ENCODE results near the gene SETD3.

Gene SETD3

DNA sequence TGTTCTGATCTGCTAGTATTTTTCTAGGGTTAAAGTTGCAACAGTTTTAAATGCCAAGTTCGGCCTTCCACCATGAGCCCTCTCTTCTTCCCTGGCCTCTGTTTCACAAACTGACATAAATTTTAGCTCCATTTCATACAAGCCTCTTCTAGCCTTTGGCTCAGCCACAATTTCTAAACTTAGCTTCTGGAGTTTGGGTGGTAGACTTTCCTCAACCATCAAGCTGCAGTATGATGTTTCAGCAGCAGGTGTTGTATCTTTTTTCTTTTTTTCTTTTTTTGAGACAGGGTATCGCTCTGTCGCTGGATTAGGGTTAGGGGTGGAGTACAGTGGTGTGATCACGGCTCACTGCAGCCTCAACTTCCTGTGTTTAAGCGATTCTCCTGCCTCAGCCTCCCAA is 29.4 kb downstream of the SETD3 start:
- no peak for DNase-seq

DNA sequence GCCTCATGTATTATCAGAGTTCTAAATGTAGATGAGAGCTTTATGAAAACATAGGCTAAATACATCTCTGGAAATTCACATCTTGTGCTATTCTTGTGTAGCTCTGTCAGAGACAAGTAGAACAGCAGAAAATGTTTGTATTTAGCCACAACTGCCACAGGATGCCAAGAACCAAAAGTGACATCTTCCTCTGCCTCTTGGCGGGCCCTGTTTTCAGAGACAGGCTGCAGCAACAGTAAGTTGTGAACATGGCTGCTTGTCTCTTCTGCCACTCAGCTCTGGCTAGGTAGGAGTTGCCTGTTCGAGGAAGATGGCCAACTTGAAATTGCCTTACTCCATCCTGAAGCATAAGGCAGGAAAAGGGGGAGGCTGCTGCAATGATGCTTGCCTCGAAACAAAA is 30.4 kb downstream of the SETD3 start:
- DNase-seq, result no peak

DNA sequence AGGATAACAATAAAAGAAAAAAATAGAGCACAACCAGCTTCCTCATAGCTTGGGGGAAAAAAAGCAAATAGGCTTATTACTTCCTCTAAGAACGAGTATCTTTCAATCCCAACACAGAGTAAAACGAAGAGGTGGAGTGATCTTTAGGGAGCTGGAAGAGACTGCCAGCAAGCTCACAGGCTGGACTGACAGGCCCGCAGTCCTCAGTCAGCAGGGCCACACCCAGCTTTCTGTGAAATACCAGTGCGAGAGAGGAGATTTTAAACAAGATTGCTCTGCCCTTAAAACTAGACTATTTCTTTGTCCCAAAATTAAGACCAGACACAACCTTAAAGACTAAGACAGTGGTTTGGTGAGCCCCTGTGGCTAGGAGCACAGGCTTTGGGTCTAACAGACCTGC is 32.9 kb downstream of the SETD3 start:
- no peak for DNase-seq

DNA sequence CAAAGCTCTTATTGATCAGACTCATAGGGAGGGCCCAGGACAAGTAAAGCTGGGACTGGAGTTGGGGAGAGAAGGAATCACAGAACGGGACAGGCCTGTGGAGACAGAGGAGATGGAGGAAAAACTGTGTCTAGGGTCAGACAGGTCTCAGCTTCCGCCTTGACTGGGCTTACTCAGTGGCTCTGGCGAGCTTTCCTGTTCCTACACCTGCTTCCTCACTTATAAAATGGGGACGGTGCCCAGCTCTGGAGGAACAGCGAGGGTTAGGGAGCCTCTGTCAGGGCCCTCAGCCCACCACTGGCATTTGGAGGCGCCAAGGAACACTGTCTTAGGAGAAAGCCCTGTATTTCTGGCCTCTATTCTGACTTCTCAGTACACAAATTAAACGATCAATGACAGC is 34.7 kb downstream of the SETD3 start:
- DNase-seq, result no peak

DNA sequence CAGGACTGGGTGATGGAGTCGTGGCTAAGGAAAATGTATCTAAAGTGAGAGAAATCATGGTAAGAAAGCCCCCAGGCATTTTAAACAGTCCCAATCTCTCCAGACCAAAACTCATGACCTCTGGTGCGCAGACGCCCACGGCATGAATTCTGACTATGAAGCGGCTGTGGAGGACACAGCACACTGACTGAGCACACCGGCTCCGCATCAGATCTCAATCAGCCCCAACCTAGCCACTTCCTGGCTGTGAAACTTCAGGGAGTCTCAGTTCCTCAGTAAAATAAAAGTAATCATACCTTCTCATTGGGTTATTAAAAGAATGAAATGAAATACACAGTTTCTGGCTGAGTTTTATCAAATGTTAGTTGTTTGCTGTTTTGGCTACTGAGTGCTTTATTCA is 38.7 kb downstream of the SETD3 start:
- DNase-seq, result no peak

DNA sequence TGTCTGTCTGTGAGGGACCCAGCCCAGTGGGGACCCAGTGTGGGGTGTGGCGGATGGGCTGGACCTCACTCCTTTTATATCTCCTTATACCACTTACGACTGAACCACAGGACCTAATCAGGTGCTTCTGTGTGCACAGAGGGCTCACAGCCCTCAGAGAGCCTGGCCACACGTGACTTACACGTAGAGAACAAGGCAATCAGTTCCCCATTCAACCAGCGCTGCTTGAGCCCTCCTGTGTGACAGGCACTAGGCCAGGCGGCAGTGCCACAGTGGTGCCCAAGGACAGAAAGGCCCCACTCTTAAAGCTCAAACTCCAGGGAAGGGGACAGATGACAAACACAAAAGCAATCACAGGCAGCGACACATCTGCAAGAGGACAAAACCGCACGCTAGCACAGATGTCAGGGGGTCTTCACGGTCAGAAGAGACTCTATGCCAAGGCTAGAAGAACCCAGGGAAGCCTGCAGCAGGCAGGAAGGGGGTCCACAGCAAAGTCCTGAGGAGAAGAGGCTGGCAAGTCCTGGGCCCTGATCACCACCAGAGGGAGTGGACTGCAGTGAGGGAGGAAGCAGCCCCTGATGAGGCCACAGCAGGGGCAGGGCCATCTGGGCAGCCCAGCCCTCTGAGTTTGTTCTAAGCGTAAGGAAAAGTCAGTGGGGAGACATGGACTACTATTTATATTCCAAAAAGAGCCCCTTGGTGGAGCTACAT is 39.3 kb downstream of the SETD3 start:
- no peak for DNase-seq

DNA sequence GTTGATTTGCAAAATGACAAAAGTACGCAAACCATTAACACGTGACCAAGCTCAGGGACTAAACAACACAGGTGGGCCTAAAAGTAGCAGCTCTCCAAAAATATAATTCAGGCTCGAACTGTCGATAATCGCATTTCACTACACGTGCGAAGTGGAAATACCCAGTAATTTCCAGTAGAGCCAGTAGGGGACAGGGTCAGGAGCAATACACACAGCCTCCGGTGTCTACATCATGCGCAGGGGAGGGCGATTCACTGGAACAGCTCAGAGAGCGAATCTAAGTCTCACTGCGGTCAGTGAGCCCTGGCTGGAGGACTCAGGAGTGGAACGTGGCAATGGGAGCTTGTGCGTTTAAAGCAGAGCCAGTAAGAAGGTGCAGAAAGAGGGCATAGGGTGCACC is 40.4 kb downstream of the SETD3 start:
- DNase-seq, result no peak

DNA sequence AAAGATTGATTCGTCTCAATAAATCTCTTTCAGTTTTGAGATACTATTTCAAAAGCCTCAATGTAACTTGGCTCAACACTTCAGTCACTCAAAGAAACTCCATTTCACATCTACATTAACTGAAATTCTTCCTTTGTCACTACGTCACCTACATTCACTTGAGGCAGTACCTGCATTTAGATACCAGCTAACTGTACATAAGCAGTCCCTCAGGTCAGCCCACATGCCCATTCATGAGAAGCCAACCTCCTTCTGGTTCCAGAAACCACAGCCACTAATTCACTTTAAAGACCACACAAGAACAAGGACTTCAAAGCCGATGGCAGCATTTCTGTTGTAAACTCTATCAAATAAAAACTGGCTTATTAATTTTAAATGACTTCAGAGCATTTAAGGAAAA is 43.0 kb downstream of the SETD3 start:
- no peak for DNase-seq

DNA sequence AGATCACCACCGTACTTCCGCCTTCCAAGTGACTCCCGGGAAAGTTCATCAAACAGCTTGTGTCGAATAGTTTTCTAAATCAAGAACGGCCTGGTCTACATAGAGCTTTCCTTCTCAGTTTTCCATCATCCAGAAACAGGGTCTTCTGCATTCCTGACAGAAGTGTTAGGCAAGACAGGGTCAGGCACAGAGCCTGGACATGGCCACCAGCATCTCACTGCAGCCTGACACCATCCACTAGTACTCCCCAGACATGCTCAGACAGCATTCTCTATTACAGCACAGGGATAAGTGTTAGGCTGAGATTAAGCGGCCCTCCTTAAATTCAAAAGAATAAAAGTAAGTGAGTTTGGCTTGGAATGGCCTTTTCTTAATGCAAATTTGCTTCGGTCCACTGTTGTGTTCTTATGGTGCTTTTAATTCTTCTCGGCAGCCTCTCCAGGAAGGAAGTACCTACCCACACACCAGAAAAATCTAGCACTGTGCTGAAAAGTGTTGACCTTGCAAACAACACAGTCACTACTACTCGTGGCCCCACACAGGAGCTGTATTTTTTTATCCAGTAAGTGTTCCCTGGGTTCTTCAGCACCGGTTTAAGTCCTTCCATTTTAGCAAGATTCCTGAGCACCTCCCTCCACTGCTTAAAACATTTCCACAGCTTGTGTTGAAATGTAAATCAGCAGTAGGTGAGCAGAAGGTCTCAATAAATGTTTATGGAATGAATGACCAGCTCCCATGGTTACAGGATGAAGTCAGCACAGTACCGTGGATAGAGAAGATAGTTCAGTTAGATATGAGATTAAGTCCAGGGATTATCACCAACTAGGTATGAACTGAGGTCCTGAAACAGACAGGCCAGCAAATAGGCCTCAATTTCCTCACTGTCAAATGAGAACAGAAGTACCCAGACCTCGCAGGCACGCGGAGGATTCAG is 44.1 kb downstream of the SETD3 start:
- DNase-seq, result peak; percentile 38

DNA sequence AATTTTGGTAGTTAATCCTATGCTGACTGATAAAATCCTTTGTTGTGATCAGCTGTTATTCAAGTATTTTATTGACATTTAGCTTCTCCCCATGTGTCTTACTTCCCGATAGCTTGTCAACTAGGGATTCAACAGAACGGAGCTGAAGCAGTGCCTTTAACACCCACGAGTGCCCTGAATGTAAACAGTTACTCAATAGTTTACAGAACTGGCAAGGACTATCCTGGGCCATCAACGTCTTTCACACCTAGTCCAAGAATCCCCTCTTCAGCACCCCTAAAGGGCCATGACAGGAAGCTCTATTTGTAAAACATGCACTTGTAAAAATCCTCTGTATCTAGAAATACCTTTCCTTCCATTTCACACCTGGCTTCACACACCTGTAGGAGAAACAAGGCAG is 45.3 kb downstream of the SETD3 start:
- no peak for DNase-seq

DNA sequence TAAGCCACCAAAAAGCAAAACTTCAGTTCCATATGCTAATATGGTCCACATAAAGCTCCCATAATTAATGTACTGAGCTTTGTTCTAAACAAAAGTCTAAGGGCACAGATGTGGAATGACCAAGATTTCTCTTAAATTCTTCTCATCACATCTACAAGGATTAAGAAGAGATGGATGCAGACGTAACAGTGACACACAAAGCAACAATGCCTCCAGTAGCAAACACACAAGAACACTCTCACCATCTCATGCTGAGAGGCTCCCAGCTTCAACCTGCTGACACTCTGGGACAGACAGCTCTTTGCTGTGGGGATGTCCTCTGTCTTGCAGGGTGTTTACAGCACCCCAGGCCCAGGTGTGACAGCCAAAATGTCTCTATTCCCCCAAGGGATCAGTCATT is 48.2 kb downstream of the SETD3 start:
- DNase-seq, result no peak

DNA sequence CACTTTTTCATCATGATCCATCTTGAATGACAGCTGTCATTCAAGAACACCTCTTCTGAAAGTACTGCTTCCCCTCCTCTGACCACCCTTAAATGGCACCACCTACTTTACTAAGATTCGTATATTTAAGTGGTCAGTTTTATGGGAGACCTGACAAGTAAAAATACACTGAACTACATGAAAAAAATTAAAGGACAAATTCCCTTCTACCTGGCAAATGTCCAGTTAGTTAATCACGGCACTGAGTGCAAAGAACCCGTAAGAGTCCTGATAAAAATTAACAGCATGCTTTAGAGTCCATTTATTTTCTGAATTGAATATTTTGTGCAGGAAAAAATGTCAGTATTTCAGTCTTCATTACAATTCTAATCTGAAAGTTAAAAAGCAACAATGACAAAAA is 48.7 kb downstream of the SETD3 start:
- DNase-seq, result no peak

DNA sequence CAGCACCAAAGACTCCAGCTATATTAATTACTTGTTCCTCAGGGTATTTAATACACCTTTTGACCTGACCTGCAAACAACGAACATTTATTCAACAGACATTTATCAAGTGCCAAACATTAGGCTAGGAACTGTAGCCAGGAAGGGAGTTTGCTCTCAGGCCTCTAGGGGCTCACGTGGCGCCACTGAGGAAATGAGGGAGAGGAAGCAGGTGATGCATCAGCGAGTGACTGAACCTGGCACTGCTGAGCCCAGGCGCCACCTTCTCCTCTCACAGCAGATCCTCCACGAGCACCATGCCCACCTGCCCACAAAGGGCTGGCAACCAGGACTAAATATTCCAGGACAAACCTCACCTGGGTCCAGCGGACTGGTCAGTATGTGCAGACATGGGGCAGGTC is 50.2 kb downstream of the SETD3 start:
- peak; percentile 32 for DNase-seq

DNA sequence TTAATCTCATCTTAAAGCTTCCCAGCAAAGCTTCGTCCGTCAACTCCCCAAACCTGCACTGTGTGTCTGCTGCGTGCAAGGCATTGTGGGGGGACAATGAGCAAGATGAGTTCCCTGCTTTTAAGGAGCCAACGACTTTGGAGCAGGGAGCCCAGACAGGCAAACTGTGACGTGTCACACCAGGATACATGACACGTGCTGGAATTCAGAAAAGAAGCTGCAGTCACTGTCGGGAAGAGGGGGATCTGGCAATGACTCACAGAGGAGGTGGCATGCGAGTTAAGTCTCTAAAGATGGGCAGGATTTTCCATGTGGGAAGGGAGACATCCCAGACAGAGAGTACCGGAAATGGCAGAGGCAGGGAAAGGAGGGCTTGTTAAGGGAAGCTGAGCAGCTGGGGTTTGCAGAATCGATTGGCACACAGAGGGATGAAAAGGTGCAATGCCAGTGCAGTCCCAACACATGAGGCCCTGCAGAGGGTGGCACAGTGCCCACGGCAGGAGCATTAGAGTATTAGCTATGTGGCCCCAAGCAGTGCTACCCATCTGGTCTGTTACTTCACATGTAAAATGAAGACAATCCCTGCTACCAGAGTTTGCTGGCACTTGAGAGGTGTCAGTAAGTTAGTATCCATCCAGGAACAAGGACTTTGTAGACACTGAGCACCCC is 52.9 kb downstream of the SETD3 start:
- no peak for DNase-seq

DNA sequence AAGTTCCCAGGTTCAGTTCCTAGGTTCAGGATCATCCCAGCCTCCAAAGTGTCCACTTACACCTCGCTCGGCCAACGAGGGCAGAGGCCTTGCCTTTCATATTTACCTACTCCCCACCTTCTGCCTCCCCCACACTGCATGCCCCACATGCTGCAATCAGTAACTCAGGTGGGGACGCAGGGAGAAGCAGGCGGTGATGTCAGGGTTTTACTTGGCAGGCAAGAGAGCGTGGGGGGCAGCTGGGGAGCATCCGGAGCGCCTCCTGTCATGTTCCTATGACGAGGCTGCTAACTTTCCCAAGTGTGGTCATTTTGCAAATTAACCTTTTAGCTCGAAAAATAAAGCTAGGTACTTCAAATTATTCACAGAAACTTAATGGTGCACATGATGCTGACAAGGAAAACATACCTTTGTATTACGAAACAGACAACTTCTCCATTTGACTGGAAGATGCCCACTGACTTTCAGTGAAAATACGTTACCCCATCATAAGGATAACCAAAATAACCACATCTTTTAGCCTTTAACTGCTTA is 53.8 kb downstream of the SETD3 start:
- no peak for DNase-seq

DNA sequence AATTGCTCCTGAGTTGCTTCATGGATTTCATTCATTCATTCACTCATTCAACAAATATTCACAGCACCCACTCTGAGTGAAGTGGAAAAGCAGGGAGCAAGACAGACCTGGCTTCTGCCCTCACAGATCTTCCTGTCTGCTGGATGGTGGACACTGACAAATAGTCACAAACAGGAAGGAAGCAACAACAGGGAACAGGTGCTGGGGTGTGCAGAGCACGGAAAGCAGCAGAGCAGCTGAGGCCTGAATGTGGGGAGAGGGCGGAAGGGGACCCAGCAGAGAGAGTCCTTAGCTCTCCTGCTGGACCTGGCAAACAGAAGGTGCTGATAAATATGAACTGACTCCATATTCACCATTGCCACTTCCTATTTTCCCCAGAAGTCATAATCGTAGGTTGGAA is 54.4 kb downstream of the SETD3 start:
- no peak for DNase-seq

DNA sequence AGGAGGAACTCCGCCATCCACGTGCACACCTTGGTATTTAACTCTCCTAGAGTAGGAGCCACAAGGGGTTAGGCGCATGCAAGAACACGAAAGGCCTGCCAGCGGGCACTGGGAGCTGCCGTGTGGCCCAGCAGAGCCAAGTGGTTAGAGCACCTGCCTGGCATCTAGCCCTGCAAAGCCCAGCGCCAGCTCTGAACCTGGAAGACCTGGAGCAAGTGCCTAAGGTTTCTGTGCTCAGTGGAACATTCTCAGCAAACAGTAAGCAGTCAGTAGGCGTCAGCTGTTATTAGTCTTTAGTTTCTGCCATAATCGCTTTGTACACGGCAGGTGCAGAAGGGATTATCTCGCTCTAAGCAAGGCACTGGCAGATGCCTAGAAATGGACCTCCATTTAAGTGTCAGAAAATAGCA is 55.4 kb downstream of the SETD3 start:
- DNase-seq, result no peak

DNA sequence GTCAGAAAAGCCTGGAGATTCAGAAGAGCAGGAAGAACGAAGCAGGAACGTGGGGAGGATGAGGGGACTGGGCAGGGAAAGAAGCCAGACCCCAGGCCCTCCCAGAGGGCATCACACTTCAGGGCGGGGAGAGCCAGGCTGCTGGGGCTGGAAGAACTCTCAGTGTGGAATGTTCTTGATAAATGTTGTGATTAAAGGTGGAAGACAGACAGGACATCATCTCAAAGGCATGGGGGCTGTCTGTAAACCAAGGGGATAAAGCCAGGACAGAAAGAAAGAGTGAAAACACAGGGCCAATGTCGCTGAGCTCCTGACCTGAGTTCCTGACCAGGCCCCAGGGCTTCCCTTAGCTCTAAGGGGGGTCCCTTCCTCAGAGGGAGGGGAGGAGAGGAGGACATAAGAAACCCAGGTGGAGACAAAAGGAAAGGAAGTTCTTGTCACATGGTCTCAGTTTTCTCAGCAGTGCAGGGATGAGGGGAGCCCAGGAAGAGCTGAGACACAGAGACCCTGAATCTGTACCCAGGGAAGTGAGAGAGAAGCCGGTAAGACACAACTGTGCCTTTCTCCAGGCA is 56.3 kb downstream of the SETD3 start:
- DNase-seq, result no peak

DNA sequence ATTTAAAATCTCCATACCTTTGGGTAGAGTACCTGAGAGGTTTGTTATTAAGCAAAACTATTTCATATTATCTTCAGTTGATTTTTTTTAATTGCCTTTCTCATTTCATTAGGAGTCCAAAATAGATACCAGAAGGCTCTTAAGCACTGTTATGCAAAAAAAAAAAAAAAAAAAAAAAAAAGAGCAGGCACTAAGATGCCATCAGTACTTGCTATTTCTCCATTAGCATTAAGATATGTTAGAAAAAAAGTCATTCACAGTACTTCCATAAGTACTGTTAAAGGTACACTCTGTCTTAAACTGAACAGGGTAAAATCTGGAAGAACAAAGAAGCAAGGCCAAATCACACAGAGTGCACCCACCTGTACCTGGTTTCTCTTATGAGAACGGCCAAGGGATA is 57.2 kb downstream of the SETD3 start:
- DNase-seq, result no peak

DNA sequence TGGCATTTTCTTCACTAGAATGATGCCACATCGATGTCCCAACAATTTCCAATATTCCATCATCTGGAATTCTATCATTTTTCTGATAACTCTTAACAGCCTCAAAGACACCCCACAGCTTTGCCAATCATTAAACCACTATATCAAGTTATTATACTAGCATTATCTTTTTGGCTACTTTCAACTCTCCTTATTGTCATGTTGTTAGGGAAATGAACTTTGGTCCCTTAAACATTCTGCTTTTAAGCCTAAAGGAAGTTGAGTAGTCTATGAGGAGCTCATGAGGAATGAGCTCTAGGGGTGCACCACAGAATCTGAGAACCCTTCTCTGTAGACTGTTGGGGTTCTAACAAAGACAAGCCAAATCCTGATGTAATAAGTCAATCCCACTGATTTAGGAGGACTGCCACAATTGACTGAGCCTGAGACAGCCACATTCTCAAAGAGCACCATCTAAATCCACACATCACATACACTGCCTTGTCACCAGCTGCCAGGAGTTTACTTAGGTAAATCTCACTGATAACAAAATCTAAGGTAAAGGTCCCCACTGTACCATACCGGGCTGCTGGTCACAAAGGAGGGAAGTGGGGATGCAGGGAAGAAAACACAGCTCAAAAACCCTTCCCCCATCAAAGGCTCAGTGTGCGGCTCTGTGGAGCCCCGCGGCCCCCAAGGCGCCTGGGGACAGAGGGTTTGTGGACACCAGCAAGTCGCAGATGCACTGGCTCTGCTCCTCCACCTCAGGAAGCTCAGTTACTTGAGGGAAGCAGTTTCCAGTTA is 58.2 kb downstream of the SETD3 start:
- DNase-seq, result no peak

DNA sequence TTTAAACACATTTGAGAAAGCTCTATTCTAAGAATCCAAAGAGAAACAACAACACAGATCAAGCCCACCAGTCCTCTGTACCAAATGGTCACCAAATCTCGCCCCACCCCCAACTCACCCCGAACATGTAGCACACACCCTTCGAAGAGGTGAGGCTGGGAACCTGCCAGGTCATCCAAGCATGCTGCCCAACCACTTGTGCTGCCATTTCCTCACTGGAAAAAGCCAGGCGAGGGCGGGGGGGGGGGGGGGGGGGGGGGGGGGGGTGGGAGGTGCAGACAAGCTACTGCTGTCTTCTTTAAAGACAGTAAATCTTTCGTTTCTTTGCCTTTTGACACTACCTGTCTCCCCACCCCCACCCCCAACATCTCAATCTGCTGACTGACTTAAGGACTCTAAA is 59.9 kb downstream of the SETD3 start:
- DNase-seq, result no peak

DNA sequence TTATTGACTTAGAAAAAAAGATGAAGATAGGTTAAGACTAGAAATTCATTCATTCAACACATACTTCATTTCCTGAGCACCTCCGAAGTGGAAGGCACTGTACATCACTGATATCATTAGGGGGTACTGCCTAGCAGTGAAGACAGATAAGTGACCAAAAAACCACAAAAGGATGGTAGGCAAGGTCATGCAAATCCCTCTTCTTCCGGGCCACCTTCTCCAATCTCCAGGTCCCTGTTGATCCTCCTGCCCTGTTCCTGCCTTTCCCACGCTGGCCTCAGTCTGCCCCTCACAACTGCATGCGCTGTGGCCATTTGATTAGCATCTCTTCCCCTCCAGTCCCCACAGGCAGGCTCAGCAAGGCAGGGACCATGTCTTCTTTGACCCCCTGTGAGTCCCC is 60.8 kb downstream of the SETD3 start:
- no peak for DNase-seq

Data from activated CD4-positive, alpha-beta T cell treated with anti-CD3 and anti-CD28 coated beads, Interleukin-10, Interleukin-2, amounts not matched to agents 100 ng/mL and 50 ng/mL, durations not matched to agents 16 hours and 8 hours (primary cell).